ENCODE measurements around the gene SGCE.

The SGCE gene

DNA sequence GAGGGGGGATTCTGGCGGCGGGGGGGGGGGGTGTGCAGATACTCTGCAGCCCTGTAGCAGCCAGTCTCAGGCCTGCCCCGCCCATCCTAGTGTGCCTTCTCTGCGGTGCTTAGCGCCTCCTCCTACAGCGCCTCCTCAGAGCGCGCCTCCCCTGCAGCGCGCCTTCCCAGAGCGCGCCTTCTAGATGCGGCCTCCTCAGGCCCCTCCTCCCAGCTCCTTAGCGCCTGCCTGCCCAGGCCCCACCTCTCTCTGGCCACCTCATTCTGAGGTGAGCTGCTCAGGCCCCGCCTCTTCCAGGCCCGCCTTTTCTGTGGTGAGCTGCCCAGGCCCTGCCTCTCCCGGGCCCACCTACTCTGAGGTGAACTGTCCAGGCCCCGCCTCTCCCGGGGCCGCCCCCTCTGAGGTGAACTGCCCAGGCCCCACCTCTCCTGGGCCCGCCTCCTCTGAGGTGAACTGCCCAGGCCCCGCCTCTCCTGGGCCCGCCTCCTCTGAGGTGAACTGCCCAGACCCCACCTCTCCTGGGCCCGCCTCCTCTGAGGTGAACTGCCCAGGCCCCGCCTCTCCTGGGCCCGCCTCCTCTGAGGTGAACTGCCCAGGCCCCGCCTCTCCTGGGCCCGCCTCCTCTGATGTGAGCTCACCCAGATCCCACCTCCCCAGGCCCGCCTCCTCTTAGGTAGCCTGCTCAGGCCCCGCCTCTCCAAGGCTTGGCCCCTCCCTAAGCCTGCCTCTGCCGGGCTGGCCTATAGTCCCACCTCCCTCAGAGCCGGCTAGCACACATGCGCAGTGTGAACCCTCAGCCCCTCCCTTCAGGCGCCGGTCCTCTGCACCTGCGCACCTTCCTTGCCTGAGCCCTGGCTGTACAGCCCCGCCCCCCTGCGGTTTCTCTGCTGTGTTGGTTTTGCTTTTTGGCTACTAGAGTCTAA lies 2.1 kb upstream of the SGCE start:
- peak; percentile 97 to 99 for DNase-seq

DNA sequence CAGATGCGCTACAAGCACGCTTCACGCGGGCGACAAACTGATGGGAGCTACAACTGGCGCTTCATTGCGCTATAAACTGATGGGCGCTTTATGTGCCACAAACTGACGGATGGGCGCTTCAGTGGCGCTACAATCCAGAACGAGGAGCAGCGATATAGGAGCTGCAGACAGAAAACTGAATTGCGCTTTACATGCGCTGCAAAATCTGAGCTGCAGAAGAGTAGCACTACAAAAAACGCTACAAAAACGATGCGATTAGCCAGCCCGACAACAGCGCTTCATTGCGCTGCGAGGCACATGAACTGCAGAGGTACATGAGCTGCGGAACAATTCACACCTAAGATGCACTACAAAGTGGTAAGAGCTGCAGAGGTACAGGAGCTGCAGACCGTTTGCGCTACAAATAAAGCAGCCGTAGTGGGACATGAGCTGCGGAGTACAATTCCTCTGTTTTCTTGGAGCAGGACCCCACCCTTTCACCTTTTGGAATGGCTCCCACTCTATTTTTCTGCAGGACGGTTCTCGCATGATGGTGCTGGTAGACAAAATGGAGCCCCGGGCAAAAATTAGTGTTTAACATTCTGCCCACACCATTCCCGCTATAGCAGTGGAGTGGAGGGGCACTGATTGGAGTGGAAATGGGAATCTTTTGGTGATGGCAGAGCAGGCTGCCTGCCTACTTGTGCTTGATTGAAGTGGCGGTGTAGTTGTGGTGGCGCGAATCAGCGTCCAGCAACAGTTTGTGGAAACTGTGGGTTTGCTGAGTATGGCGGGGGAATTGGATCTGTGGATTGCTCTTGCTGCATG lies 1.2 kb upstream of the SGCE start:
- peak; percentile 32 to 52 for DNase-seq

DNA sequence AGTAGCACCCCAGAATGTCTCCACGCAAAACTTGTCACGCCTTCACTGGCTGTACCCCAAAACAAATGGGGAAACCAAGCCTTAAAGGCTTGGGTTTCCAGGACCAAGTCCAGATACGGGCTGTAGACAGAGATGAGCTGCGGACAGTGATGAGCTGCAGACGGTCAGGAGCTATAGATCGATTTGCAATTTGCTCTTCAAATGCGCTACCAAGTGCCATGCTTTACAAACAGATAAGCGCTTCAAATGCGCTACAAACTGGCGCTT lies 658 bp upstream of the SGCE start:
- peak in 1 of 2 experiments; percentile 30 for DNase-seq

DNA sequence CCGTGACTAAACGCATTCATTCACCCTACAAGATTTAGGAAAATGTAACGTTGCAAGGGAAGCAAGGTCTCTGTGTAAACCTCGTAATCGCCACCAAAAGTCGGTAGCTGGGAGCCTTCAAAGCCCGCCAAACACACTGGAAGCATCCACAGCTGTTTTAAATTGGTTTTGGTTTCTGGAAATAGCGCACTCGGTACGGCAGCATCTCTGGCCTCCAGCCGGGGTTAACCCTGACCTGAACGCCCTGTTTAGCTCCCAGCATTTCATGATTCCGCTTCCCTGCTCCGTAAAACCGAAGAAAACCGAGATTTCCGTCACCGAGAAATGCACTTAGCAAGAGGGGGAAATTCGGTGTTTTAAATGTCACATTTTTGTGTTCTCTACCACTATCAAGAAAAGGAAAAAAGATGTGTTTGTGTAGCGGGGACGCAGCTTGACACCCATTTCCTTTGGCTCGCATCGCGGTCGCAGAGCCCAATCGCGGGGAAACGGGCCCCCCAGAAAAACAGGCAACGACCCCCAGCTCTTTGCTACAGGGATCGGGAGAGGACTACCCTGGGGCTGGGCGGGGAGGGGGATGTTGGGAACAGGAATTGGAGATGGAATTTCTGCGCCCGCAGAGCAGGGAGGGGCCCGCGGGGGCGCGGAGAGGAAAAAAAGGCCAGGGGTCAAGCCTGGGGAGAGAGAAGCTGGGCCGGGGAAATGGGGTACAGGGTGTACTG lies 646 bp downstream of the SGCE start:
- peak; percentile 49 to 62 for DNase-seq

DNA sequence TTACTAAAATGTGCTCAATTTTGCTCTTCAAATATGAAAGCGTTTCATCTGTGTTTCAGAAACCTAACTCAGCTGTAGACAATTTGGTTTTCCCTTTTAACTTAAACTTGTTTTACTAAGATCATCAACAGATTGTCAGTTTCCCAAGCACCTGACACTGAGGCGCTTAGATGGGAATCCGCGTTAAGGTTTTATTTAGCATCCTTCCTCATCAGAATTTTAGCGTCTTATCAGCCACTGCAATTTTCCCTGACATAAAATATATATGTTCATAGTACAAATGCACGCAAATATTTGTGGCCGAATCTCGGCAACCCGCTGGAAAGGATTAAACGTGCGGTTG lies 1.2 kb downstream of the SGCE start:
- peak in 1 of 2 experiments; percentile 49 for DNase-seq

GRCh38 chr7:94650147-94651051 lies 5.5 kb downstream of the SGCE start:
- DNase-seq, result no peak

GRCh38 chr7:94649450-94649849 lies 6.5 kb downstream of the SGCE start:
- DNase-seq, result no peak

DNA sequence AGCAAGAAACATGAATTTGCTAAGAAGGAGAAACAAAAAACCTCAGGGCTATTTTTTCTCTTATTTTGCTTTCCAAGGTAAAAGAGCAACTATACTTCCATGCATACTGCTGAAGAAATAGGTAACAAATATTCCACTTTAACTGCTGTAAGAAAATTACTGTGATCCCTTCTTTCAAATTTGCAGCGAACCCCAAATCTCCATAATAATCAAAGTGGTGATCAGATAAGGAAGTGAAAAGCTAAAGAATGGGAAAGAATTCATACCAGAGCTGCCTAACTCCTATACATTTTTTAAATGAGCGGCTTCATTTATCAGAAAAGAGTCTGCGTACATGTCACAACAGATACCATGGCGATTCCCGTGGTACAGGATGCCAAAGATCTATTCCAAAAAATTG lies 7.2 kb downstream of the SGCE start:
- no peak for DNase-seq

- DNase-seq, result no peak
These were observed 8.6 kb downstream of the SGCE start for GRCh38 chr7:94647295-94647694.

DNA sequence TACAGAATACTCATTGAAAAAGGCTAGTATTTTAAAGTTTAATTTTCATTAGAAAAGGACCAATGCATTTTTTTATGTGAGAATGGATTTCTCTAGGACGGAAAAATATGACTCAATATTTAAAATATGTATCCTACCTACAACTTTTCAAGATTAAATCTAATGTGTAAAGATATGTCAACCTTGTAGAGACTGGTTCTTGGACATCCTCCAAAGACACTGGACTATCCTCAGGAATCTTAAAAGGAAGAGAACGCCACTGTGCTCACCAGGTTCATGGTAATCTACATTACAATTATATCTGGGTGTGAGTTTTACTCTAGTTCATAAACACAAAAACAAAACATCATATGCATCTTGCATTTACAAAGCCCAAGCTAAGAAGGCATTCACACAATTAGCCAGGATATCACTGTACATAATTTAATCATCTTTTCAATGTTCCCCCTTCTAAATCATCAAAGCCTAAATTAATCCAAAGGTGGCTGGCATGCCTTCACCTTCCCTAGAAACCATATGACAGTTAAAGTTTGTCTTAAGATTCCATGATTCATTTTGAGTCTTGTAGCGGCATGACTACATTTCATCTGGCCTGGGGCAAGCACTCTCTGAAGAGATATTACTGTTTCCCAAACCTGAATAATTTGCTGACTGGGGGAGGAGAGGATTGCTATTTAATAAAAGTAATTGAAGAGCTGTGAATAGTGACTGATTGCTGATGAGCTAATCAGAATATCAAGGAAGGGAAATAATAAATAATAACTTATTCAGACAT lies 12.0 kb downstream of the SGCE start:
- DNase-seq, result no peak

DNA sequence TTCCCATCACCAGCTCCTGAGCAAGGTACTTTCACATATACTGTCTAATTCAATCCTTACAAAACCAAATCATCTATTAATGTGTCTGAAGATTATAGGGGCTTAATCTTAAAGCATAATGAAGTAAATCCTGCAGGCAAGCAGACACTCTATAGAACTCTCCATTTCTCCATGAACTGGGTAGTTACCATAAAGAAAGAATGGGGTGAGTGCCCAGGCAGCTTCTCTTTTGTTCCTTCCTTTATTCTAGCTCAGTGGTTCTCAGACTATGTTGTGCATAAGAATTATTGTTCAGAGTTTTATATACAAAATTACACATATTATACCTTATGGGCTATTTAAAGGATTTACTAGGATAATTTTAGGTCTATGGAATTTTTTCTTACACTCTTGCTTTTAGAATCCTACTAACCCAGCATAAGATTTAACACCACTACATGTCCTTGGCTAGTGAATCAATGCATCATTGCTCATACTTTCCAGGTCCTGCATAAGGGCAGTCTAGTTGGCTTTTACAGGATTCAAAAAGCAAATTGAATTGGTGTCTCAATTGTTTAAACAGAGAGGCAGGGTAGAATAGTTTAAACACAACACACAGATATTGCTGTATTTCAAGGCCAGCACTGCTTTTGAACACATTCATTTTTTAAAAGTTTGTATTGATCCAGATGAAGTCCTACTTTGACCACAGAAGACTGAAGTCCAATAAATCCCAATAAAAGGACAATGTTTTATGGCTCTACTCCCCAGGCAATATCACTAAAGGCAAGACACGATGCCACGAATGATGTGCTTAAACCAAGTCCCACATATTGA lies 12.9 kb downstream of the SGCE start:
- DNase-seq, result no peak

GRCh38 chr7:94639384-94639783 lies 16.5 kb downstream of the SGCE start:
- DNase-seq, result no peak

DNA sequence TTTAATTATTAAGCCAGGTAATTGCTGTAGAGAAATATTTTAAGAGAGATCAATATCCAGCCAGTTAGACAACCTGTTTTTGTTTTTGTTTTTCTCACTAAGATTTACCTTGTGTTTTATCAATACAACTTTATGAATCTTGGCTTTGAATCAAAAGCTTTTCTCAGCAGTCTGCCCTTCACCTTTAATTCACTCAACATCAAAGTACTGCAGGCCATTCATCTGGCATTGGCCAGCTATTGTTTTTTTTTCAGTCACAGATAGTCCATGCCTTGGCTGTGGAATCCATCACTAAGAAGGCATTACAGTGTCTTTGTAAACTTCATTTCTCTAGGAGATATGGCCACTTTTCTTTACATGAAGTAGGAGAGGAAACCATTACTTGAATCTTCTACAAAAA lies 20.2 kb downstream of the SGCE start:
- no peak for DNase-seq

- DNase-seq, result no peak
These were observed 21.4 kb downstream of the SGCE start for GRCh38 chr7:94634502-94634901.

GRCh38 chr7:94633687-94634086 lies 22.2 kb downstream of the SGCE start:
- no peak for DNase-seq

GRCh38 chr7:94633014-94633341 lies 23.0 kb downstream of the SGCE start:
- peak in 1 of 2 experiments; percentile 68 for DNase-seq

GRCh38 chr7:94632338-94633013 lies 23.5 kb downstream of the SGCE start:
- DNase-seq, result peak; percentile 55 to 80

DNA sequence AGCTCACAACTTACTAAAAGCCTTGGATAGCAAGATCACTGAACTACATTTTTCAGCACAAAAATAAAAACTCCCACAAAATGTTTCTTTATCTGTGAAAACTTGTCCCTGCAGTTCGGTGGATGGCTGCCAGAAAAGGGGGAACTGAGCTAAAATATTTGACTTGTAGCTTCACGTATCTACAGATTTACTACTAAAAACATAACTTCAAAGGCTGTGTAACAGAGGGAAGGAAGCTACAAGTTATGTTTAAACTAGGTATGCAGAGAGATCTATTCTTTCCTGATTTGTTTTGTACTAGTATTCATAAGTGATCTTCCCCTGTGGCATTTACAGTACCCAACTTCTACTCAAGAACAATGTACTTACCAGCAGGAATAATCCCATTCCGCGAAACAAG lies 25.1 kb downstream of the SGCE start:
- no peak for DNase-seq

DNA sequence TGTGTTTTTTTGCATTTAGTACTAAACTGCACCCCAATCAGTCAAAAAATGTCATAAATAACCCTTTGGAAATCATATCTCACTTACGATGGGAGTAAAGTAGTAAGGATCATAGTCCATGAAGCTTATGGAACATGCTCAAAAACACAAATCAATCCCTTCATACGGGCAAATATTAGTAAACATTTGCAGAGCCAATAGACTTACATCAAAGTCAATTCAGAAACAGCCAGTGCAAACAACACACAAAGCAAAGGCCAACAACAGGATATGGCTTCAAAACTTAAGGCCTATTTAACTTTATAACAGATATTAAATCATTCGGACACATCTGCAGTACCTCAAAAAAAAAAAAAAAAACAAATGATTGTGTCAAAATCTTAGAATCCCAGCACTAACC lies 32.1 kb downstream of the SGCE start:
- DNase-seq, result peak in 1 of 2 experiments; percentile 58

DNA sequence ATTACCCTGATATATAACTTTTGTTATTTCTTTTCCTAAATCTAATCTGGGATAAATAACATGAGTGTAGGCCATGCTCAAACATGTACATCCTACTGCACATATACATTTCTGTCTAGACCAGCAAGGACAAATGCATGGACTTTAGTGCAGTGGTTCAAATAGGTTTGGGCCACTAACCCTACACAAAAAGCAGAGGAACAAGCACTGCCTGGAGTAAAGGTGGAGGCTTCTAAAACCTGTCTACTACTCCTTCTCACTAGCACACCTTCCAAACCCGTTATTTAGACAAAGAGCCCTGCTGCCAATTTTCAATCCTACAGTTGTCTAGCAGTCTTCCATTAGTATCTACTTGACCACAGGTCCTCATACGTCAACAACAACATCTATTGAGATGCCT lies 34.8 kb downstream of the SGCE start:
- DNase-seq, result no peak
